GM10266 (cell line): ENCODE data around the gene FKBP8.

ENCODE experiments used
- DNase-seq: peaks from one replicate; pipeline ENCODE4 v3.0.0; 2012; ENCODE audit errors: extremely low spot score
- CTCF ChIP-seq: IDR thresholded peaks from 2 replicates; pipeline ENCODE4 v1.5.1; 2012; ENCODE audit warnings: mild to moderate bottlenecking, low read depth; ENCODE audit not compliant: control insufficient read depth, insufficient read depth; ENCODE audit errors: missing control alignments

The FKBP8 gene

GRCh38 chr19:18484992-18485391 lies 58.4 kb downstream of the FKBP8 start:
- no peak for DNase-seq
- no peak for TF ChIP-seq CTCF

- no peak for DNase-seq
- no peak for TF ChIP-seq CTCF
Observed at GRCh38 chr19:18483119-18483890, 60.1 kb downstream of the FKBP8 start.
